Hypothalamus (tissue), 51 donors: ENCODE results near the gene NLGN2.
A peak's percentile ranks its signal among the peaks of the same experiment; 100 is the strongest.

Source experiments
- DNase-seq, 51 donors: peaks; one replicate each; lab custom pipeline; 2025; lab: John Stamatoyannopoulos, UW

NLGN2 gene

DNA sequence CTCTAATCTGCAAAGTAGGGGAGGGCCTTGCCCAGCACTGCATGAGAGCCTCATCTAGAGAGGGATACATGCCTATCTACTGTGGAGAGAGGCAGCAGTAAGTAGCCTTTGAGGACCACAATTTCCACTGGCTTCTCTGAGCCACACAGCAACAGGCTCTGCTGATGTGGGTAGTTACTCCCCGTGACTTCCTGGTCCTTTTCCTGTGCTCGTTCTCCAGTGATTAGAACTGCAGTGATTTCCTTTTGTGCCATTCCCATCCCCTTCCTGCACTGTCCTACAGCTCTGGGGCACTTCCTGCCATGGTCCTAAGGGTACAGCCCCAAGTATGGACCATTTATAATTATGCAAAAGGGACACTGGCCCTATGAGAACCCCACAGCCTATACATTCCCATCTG lies 16.3 kb upstream of the NLGN2 start:
- no peak for DNase-seq

DNA sequence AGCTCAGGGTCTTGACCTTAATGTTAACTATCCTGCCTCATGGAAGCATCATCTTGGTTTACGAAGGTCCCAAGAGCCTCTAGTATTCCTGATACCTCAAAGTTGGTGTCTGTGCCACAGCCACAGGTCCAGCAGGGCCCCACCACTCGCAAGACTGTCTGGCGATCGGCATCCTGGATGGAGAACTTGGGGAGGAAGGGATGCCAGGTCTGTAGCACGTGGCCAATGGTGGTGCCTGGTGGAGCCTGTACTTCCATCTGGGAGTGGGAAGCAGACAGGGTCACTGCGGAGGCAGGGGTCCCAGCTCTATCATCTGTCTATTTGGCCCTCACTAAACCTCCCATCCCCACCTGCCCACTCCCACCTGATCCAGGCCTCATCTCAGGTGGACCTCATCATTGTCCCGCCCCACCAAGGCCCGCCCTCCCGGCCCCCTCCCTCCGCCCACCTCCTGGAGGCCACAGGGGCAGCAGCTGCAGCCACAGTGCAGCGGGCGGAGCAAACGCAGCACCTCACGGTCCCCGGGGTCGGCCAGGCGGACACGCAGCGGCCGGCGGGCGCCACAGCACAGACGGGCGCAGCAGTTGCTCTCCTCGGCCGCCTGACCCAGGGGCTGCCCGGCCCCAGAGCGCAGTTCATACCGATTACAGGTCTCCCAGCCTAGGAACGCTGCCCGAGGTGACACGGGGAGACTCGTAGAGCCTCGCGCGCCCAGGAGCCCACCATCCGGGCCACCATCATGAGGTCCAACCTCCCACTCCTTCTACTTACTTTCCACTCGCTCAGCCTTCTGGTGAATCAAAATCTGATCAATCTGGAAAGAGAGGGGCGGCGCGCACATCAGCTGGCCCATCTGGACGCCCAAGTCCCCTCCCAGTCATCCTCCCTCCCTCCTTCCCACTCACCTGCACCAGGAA lies 14.7 kb upstream of the NLGN2 start:
- DNase-seq: no peak

DNA sequence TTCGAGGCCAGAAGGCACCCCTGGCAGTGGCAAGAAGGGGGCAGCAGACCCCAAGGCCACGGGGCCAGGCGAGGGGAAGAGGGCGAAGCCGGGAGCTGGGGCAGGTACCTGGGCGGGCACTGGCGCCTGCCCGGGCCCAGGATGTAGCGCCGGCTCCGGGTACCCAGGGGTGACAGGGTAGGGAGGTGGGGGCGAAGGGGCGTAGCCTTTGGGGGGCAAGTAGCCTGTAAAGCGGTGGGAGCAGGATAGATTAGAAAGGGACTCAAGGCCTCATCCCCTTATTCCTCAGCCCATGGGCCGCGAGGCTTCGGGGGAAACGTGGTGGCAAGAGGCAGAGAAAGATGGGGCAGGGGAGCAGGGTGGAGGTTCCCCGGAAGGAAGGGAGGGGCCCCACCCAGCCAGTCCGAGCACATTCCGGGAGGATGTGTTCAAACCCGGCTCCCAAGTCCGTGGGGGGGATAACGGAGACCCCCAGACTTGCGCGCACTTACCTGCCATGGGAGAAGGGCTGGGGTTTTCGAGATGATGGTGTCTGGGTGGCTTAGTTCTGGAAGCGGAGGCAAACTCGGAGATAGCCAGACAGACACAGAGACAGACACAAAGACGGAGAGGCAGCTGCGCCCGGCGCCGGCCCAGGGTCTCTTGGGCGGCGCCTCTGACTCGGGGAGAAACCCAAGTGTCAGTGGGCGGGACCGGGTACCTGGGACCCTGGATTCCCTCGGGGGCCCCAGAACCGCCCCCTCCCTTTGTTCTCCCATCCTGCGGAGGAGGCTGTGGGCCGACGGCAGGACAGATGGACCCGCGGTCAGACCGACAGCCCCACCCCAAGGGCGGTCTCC lies 13.8 kb upstream of the NLGN2 start:
- peak in 1 of 51 donors; percentile 38 for DNase-seq

DNA sequence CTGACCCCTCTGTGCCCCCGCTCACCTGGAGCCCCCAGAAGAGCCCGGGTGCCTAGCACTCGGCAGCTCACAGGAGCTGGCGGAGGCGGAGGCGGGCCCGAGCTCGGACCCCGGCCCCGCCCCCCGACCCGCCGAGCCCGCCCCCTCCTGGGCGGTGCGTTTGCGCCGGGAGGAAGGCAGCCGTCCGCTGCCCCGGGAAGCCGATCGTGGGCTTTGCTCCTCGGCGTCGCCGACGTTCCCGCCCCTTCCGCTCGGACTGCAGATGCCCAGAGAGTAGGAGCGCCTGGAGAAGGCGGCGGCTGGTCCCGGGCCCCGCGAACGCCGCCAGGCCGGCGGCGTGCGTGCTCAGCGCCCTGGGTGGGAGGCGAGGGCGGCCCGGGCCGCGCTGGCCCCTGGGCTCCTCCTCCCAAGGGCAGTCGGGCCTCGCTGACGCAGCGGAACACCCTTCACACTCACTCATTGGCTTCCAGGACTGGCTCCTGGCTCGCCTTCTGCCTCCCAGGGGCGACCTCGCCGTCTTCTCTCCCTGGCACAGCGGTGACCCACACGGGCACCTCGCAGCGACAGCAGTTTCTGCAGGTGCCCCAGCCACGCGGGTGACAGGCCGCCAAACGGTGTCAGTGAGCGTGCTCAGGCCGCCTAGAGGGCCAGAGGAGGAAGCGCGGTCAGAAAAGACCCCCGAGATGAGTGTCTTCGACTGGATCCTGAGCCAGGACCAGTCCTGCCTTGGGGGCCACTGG lies 13.0 kb upstream of the NLGN2 start, which contains the start of gene PLSCR3:
Gene PLSCR3 (minus strand): TSS at position 74 of the 740 bp plus-strand sequence. CDS start 415 bp downstream, outside the sequence.
- peak in 49 of 51 donors; percentile 47 to 90 (median 79) for DNase-seq

DNA sequence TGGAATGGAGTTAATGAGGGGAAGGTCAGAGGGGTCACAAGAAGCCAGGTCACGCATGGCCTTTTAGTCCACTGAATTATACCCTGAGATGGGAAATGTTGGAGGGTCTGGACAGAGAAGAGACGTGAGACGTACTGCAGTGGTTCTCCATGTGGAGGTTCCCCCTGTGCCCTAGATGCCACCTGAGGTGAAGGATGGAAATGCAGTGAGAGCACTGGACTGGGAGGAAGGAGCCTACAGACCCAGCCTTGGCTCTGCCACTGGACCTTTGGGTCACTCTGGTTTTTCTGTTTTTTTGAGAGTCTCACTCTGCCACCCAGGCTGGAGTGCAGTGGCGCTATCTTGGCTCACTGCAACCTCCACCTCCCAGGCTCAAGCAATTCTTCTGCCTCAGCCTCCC lies 11.5 kb upstream of the NLGN2 start:
- DNase-seq: no peak

DNA sequence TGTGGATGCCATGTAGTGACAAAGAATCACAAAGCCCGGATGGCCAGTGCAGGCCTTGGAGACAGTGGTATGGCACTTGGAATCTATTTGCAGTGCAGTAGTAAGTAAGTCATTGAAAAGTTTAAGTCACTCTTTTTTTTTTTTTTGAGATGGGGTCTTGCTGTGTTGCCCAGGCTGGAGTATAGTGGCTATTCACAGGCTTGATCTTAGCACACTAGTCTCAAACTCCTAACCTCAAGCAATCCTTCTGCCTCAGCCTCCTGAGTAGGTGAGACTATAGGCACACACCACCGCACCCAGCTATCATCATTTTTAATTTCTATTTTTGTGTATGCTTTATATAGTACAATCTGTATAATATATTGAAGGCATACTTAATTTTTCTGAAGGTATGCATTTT lies 9.0 kb upstream of the NLGN2 start:
- DNase-seq: no peak

DNA sequence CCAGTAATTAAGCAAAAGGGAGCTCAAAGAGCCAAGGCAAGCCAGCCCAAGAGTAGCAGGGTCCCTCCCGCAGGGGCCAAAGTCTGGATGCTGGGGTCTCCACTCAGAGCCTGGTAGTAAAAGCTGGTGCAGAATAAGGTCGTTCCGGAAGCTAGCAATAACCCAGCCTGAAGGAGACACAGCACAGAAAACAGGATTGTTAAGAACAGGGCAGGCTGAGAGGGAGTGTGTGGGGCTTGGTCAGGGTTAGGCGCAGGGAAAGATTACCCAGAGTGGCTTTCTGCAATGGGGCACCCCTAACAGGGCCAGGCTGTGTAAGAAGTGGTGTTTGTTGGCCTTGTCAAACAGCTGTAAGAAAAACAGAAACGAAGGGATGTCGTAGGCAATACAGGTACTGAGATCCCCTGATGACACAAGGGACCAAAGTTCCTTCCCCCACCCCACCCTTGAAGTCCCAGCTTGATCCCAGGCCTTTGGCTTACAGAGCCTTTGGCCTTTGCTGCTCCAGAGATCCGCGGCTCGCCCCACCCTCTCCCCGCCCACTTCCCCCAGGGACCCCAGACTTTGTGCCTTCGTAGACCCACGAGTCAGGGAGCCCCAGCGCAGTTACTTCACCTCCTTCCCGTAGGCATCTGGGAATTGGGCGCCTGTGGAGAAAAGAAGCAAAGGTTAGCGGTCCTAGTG lies 4.5 kb upstream of the NLGN2 start:
- DNase-seq: peak in 3 of 51 donors; percentile 45 to 58 (median 50)

DNA sequence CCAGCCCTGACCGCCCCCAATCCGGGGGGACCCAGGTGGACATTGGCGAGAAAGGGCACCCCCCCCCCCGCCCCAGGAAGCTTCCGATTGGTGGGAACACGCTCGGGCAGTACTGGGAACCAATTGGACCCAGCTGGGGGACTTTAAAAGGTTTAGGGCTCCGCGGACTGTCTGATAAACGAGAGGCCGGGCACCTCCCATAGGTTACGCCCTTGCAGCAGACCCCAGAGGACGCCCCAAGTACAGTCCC lies 4.0 kb upstream of the NLGN2 start:
- DNase-seq: peak in 5 of 51 donors; percentile 56 to 84 (median 65)

DNA sequence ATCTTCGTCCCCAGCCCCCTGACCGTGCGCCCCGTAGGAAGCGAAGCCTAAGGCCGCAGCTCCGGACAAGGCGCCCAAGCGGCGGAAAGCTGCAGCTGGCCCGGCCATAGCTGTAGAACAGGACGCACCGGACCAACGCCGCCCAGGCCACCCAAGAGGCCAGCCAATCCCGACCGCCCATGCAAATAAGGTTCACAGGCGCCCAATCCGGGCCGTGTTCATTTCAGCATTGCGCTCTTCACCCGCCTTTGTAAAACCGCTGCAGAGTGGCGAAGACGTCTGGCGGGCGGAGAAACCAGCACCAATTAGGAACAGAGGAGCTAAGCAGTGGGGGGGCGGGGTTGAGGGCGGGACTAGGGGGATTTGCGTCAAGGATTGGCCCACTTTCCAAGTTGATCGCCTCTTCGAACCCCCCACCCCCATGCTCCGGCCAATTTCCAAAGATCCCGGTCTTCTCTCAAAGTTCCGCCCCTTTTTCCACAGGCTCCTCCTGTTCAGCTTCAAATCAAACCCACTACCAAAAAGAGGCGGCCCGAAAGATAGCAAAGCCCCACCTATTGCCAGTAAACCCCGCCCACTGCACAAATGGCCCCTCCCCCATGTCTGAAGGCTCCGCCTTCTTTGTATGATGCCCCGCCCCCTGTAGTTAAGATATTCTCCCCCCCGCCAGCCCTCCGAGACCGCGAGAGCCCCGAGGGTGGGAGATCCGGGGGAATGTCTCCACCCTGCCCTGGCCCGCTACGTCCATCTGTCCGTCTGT lies 3.5 kb upstream of the NLGN2 start, which contains the start of gene TMEM256:
Gene TMEM256 (minus strand): TSS at position 121 of the 760 bp plus-strand sequence. CDS start 13 bp downstream, at position 108.
- peak; percentile 89 to 100 (median 99) for DNase-seq

DNA sequence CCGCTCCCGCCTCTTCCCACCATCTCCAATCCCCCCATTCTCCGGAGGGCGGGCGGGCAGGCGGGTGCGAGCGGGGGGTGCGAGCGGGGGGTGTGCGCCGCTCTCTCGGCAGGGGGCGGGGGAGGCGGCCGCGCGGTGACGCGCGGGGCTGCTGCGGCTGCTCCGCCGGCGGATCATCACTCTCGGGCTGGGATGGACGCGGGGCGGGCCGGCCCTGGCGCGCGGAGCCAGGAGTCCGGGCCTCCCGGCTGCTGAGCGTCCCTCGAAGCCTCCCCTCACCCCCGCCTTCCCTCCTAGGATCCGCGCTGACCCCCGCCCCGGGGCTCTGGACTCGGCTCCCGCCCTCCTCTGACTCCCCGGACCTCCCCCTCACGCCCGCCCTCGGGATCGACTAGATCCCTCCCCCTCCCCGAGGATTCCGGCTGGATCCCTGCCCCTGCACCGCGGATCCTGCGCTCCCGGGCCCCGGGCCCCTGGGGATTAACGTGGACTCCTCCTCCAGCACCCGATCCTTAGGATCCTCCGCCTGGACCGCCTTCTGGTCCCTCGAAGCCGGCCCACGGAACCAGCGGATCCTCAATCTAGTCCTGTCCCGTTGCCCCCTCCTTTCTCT lies 2.8 kb upstream of the NLGN2 start:
- DNase-seq: peak in 24 of 51 donors; percentile 39 to 98 (median 78)

DNA sequence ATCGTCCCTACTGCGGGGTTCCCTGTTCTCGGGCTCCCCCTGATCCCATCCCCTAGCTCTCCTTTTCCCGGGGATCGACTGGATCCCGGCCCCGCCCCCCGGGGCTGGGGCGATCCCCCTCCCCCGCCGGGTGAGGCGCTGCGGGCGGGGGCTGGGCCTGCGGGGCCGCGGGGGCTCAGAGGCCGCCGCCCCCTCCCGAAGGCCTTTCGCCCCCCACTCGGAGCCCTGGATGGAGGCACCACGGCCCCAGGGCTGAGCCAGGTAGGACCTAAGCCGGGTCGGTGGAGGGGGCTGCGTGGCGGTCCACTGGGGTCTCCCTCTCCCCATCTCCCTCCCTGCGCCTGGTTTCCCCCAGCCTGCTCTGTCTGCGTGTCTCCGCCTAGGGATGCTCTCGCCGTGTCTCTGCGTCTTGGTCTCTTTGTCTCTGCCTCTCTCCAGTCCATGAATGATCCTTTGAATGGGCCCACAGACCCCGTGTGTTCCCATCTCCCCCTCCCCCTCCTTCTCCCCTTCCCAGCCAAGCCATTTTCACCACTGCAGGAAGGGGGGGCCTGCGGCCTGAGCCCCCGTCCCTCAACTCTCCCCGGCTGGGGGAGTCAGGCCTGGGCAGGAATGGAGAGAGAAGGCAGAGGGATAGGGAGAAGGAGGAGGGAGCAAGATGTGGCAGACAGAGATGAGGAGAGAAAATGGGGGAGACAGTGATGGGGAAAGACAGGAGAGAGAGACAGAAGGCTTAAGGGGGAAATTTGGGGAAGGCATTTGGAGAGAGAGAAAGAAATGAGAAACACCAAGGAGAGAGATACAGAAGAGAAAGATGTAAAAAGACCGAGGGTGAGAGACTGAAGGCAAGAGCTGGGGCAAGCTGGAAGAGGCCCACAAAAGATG lies 2.1 kb upstream of the NLGN2 start:
- DNase-seq: peak in 21 of 51 donors; percentile 10 to 59 (median 37)

DNA sequence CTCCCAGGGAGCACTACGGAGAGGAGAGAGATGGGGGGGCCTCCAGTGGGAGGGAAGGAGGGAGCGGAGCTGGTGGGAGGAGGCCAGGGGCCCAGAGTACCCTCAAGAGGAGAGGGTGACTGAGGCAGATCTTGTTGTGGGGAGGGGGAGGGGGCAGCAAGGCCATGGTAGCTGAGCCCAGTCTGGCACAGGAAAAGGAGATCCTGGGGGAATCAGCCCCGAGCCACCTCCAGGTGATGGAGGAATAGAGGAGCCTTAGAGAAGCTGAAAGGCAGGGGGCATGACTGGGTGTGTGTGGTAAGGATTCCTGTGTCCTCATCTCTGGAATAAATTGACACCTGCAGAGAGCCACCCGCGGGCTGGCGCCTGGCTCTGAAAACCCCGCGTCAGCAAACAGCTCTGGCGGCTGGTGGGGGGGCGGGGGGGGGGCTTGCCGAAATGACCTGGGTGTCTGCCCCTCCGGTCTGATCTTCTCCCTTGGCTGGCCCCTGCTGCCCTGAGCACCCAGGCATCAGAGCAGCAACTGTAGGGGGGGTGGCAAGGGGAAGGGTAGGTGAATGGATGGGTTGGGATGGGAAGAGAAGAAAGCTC lies 1.3 kb upstream of the NLGN2 start:
- DNase-seq: peak in 4 of 51 donors; percentile 11 to 16 (median 15)

DNA sequence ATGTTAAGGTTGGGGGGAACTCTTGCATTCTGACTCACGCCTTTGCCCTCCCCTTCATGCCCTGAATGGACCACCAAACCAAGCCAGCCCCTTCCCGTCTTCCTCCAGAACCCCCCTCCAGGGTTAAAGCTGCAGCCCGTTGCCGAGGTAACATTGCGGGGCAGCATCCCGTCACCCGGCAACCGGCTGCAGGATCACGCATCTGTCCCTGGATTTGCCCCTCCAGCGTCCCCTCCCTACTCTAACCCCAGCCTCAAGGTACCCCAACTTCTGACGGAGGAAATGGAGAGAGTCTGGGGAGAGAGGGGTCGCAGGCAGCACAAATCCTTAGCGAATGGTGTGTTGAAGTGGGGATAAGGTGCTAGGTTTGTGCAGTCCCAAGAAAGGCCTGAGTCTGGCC lies 563 bp upstream of the NLGN2 start:
- DNase-seq: peak in 1 of 51 donors; percentile 19

DNA sequence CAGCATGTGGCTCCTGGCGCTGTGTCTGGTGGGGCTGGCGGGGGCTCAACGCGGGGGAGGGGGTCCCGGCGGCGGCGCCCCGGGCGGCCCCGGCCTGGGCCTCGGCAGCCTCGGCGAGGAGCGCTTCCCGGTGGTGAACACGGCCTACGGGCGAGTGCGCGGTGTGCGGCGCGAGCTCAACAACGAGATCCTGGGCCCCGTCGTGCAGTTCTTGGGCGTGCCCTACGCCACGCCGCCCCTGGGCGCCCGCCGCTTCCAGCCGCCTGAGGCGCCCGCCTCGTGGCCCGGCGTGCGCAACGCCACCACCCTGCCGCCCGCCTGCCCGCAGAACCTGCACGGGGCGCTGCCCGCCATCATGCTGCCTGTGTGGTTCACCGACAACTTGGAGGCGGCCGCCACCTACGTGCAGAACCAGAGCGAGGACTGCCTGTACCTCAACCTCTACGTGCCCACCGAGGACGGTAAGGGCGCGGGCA lies 645 bp downstream of the NLGN2 start:
- DNase-seq: no peak

DNA sequence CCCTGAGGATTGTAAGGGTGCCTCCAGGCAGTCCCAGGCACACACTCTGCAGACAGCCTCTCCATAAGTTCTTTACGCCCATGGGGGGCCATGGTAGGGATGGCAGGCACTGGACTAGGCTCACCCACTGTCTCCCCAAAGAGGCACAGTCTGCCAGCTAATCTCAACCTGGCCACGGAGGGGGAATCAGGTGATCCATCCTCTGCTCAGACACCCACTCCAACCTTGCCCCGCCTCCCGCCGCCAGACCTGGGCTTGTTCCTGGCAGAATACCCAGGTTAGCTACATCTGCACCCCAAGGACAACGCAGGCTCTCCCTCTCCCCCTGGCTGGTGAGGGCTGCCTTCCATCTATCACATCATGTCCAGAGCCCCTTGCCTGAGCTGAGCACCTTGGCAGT lies 1.2 kb downstream of the NLGN2 start:
- no peak for DNase-seq

DNA sequence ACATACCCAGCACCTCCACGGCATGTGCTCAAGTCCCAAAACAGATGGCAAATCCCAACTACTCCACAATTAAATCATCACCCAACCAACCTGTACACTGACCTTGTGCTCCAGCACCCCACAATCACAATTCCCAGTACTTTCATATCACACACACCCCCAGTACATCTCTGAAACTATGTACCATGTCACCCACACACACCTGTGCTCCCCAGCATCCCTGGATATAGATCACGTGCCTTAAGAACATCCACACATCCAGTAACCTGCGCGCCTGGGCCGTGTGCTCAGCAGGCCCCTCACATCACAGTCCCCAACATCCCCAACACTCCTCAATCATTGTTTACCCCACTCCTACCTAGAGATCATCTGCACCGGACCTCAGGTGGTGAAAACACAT lies 2.1 kb downstream of the NLGN2 start:
- DNase-seq: no peak

DNA sequence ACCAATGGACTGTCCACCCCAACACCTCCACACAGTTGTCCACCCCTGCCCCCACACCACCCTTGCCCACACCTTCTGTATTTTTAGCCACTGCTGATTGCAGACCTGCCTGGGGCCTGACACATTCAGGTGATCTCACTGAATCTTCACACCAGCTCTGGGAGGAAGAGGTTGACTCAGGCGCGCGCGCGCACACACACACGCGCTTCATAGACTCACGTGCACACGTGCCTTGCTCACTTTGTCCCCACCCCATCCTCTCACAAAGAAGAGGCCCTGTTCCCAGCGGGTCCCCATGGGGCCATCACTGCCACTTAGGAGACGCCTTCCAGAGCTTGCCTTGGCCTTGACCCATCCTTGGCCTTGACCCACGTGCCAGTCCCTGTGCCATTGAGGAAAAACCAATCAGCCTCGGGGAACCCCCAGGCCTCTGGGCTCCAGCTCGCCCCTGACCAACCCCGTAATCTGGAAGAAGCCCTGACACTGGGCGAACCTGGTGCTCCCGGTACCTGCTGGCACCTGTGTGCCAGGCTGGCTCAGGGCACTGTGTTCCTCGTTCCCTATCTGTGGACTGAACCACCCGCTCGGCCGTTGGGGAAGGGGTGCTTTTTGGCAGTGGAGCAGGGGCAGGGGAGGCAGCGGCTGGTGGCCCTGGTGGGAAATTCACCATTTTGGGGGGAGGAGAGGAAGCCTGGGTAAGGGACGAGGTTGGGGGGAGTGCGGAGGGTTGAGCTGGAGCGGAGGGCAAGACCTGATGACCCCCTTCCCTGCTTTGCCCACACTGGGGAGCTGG lies 3.2 kb downstream of the NLGN2 start:
- no peak for DNase-seq
